H1 (cell line): ENCODE results near the gene GID8. TPM values are rescaled to one million over a fixed set of nuclear protein-coding genes. Genes with fewer than 3 reads are reported as not detected.

ENCODE experiments used
- CTCF ChIA-PET: fragments of 300-600 bp; sonication (Branson Sonifier 250); formaldehyde crosslinking; loops from one replicate; lab custom pipeline; 2021; ENCODE audit not compliant: partially characterized antibody; lab: Charles Lee
- POLR2A ChIA-PET: fragments of 300-600 bp; sonication (Branson Sonifier 250); formaldehyde crosslinking; loops from one replicate; lab custom pipeline; 2021; ENCODE audit warnings: inconsistent platforms; ENCODE audit not compliant: partially characterized antibody; lab: Charles Lee
- DNase-seq, 2 experiments: peaks; one replicate each; pipeline versions ENCODE4 v3.0.0 to v3.0.0-alpha.2; 2010 to 2022; ENCODE audit warnings: low spot score in 2 of 2, low read depth in 1 of 2, mixed read lengths in 1 of 2
- FAIRE-seq: peaks from 2 replicates; lab custom pipeline; 2011; peaks lifted over from hg19 to GRCh38; lab: Jason Lieb, UNC
- H2AFZ ChIP-seq: 2 replicates; pipeline ENCODE4 v1.8.1; 2012; ENCODE audit warnings: low read length, inconsistent platforms
- H2AK5ac ChIP-seq: 2 replicates; pipeline ENCODE4 v1.6.1; 2013; ENCODE audit warnings: low read depth, low read length
- H2BK120ac ChIP-seq: replicated peaks from 2 replicates; pipeline ENCODE3; 2013; ENCODE audit warnings: low read depth, low read length, inconsistent platforms
- H2BK12ac ChIP-seq: 2 replicates; pipeline ENCODE4 v1.6.1; 2013; ENCODE audit warnings: low read depth, low read length
- H2BK15ac ChIP-seq: 2 replicates; pipeline ENCODE4 v1.6.1; 2013; ENCODE audit warnings: low read length
- H2BK20ac ChIP-seq: 2 replicates; pipeline ENCODE4 v1.6.1; 2013; ENCODE audit warnings: low read length
- H2BK5ac ChIP-seq: 2 replicates; pipeline ENCODE4 v1.6.1; 2013; ENCODE audit warnings: low read depth, low read length
- H3K14ac ChIP-seq: 2 replicates; pipeline ENCODE4 v1.6.1; 2013; ENCODE audit warnings: inconsistent platforms; ENCODE audit not compliant: insufficient read length
- H3K18ac ChIP-seq: 2 replicates; pipeline ENCODE4 v1.6.1; 2013; ENCODE audit warnings: low read length; ENCODE audit errors: extremely low read depth
- H3K23ac ChIP-seq: 2 replicates; pipeline ENCODE4 v1.6.1; 2013; ENCODE audit warnings: inconsistent platforms; ENCODE audit not compliant: insufficient read length
- H3K23me2 ChIP-seq: 2 replicates; pipeline ENCODE4 v1.6.1; 2013; ENCODE audit warnings: low read depth, low read length
- H3K27ac ChIP-seq: 2 replicates; pipeline ENCODE4 v1.6.1; 2011; ENCODE audit warnings: low read depth, low read length, inconsistent platforms
- H3K27me3 ChIP-seq, 4 experiments: replicated peaks in 1 of 4; 1 replicate in 1 of 4; 2 replicates in 3 of 4; pipeline versions ENCODE4 v1.6.1 to v1.8.1; 2011 to 2013; ENCODE audit warnings: low read length in 3 of 4, mild to moderate bottlenecking in 3 of 4, inconsistent platforms in 2 of 4, mixed read lengths in 2 of 4, moderate library complexity in 1 of 4; ENCODE audit not compliant: control insufficient read depth in 3 of 4, insufficient read depth in 3 of 4; ENCODE audit errors: extremely low read depth in 1 of 4
- H3K36me3 ChIP-seq, 4 experiments: 2 replicates each; pipeline versions ENCODE4 v1.6.1 to v1.8.1; 2011 to 2013; ENCODE audit warnings: mild to moderate bottlenecking in 4 of 4, low read length in 3 of 4, moderate library complexity in 2 of 4, control low read depth in 1 of 4, inconsistent platforms in 1 of 4; ENCODE audit not compliant: insufficient read depth in 4 of 4, control insufficient read depth in 2 of 4
- H3K4ac ChIP-seq: replicated peaks from 2 replicates; pipeline ENCODE3; 2013; ENCODE audit warnings: low read length, low read depth, mixed read lengths, inconsistent platforms; ENCODE audit not compliant: insufficient read length
- H3K4me1 ChIP-seq, 4 experiments: replicated peaks in 1 of 4; 1 replicate in 1 of 4; 2 replicates in 3 of 4; pipeline versions ENCODE4 v1.6.1 to v1.8.1; 2011 to 2013; ENCODE audit warnings: low read length in 3 of 4, inconsistent platforms in 2 of 4, mixed read lengths in 1 of 4; ENCODE audit not compliant: insufficient read depth in 4 of 4, control insufficient read depth in 3 of 4
- H3K4me2 ChIP-seq, 2 experiments: 2 replicates each; pipeline versions ENCODE4 v1.6.1 to v1.8.1; 2011 to 2013; ENCODE audit warnings: low read depth in 2 of 2, low read length in 2 of 2, control low read depth in 1 of 2, inconsistent platforms in 1 of 2, mild to moderate bottlenecking in 1 of 2; ENCODE audit not compliant: insufficient read depth in 1 of 2
- H3K4me3 ChIP-seq, 4 experiments: fragments of 200-600, 300-600 bp in 1 of 4; sonication (generic), shearing (Covaris generic), sonication (Bioruptor Twin) in 1 of 4; 2 replicates each; pipeline versions ENCODE4 v1.5.1 to v1.8.1; 2011 to 2016; ENCODE audit warnings: low read length in 4 of 4, low read depth in 3 of 4, control low read depth in 2 of 4, inconsistent platforms in 2 of 4, mild to moderate bottlenecking in 2 of 4, mixed read lengths in 1 of 4, moderate library complexity in 1 of 4; ENCODE audit not compliant: insufficient read depth in 2 of 4; ENCODE audit errors: extremely low read depth in 1 of 4
- H3K56ac ChIP-seq: replicated peaks from 2 replicates; pipeline ENCODE3; 2013; ENCODE audit warnings: low read depth, mild to moderate bottlenecking, mixed read lengths, low read length, inconsistent platforms; ENCODE audit not compliant: insufficient read length
- H3K79me1 ChIP-seq: 2 replicates; pipeline ENCODE4 v1.6.1; 2013; ENCODE audit warnings: low read depth, low read length, control low read depth
- H3K79me2 ChIP-seq, 2 experiments: 2 replicates each; pipeline versions ENCODE4 v1.6.1 to v1.8.1; 2012 to 2013; ENCODE audit warnings: low read length in 2 of 2, mild to moderate bottlenecking in 2 of 2, inconsistent platforms in 1 of 2; ENCODE audit not compliant: insufficient read depth in 2 of 2, control insufficient read depth in 1 of 2
- H3K9ac ChIP-seq, 4 experiments: replicated peaks in 1 of 4; 1 replicate in 1 of 4; 2 replicates in 3 of 4; pipeline versions ENCODE4 v1.6.1 to v1.8.1; 2011 to 2013; ENCODE audit warnings: low read depth in 3 of 4, low read length in 3 of 4, control low read depth in 2 of 4, mild to moderate bottlenecking in 2 of 4, moderate library complexity in 2 of 4, inconsistent platforms in 1 of 4; ENCODE audit errors: extremely low read depth in 1 of 4
- H3K9me3 ChIP-seq, 2 experiments: 2 replicates each; pipeline versions ENCODE4 v1.6.1 to v1.8.1; 2012 to 2013; ENCODE audit warnings: mild to moderate bottlenecking in 2 of 2, moderate library complexity in 2 of 2, control low read depth in 1 of 2, inconsistent platforms in 1 of 2, low read depth in 1 of 2, low read length in 1 of 2, mixed read lengths in 1 of 2; ENCODE audit not compliant: insufficient read depth in 2 of 2
- H4K20me1 ChIP-seq, 2 experiments: replicated peaks in 1 of 2; 2 replicates each; pipeline versions ENCODE3 to v1.8.1; 2011 to 2013; ENCODE audit warnings: inconsistent platforms in 2 of 2, low read length in 2 of 2, mild to moderate bottlenecking in 1 of 2; ENCODE audit not compliant: insufficient read depth in 2 of 2, control insufficient read depth in 1 of 2
- H4K5ac ChIP-seq: 2 replicates; pipeline ENCODE4 v1.6.1; 2013; ENCODE audit warnings: low read length, low read depth, mixed read lengths, inconsistent platforms; ENCODE audit not compliant: insufficient read length
- H4K8ac ChIP-seq: 2 replicates; pipeline ENCODE4 v1.8.0; 2013; ENCODE audit warnings: mild to moderate bottlenecking, moderate library complexity, low read length, inconsistent platforms; ENCODE audit not compliant: insufficient read depth; ENCODE audit errors: extremely low read depth
- H4K91ac ChIP-seq: replicated peaks from 2 replicates; pipeline ENCODE3; 2013; ENCODE audit warnings: low read length, mixed read lengths, inconsistent platforms; ENCODE audit not compliant: insufficient read length
- BCL11A ChIP-seq, 2 experiments: IDR thresholded peaks; one replicate each; pipeline ENCODE4 v1.6.1; 2011; ENCODE audit warnings: low read depth in 2 of 2, low read length in 2 of 2, mild to moderate bottlenecking in 2 of 2
- CTCF ChIP-seq, 3 experiments: IDR thresholded peaks; 1 replicate in 2 of 3; 2 replicates in 1 of 3; pipeline versions ENCODE4 v1.5.1 to v1.6.1; 2011; ENCODE audit warnings: low read length in 3 of 3, mild to moderate bottlenecking in 3 of 3, inconsistent platforms in 2 of 3, low read depth in 1 of 3, moderate library complexity in 1 of 3; ENCODE audit not compliant: insufficient read depth in 1 of 3; ENCODE audit errors: control extremely low read depth in 1 of 3
- KDM5A ChIP-seq: fragments of 200-600 bp; IDR thresholded peaks from 2 replicates; pipeline ENCODE4 v1.7.1; 2012; ENCODE audit warnings: mild to moderate bottlenecking, low read length, inconsistent platforms, mixed read lengths
- MAX ChIP-seq: IDR thresholded peaks from 2 replicates; pipeline ENCODE4 v1.6.1; 2012; ENCODE audit warnings: inconsistent platforms
- POLR2AphosphoS5 ChIP-seq: IDR thresholded peaks from 2 replicates; pipeline ENCODE4 v1.6.1; 2011; ENCODE audit warnings: low read depth, low read length
- POU5F1 ChIP-seq: IDR thresholded peaks from 2 replicates; pipeline ENCODE4 v1.6.1; 2011; ENCODE audit warnings: low read depth, mild to moderate bottlenecking, low read length, moderate library complexity
- RAD21 ChIP-seq, 2 experiments: IDR thresholded peaks in 1 of 2; conservative IDR thresholded peaks in 1 of 2; 2 replicates each; pipeline ENCODE4 v1.6.1; 2011; ENCODE audit warnings: low read depth in 2 of 2, low read length in 2 of 2, improper control_type of control experiment in 1 of 2, inconsistent platforms in 1 of 2, mild to moderate bottlenecking in 1 of 2, moderate library complexity in 1 of 2
- RNF2 ChIP-seq: fragments of 200-900, 300-1000 bp; sonication (generic); IDR thresholded peaks from 2 replicates; pipeline ENCODE4 v1.7.1; 2016; ENCODE audit warnings: borderline replicate concordance, low read depth, mild to moderate bottlenecking, antibody characterized with exemption, low read length; ENCODE audit not compliant: poor library complexity, severe bottlenecking; ENCODE audit errors: missing control alignments
- TEAD4 ChIP-seq: IDR thresholded peaks from 2 replicates; pipeline ENCODE4 v1.6.1; 2012; ENCODE audit warnings: low read depth, low read length, inconsistent platforms, mixed read lengths
- WGBS, 2 experiments: shearing (Covaris generic) in 1 of 2; methylation state at CpG; one replicate each; pipeline versions ENCODE4 v1.1.6 to v1.1.7; 2013 to 2015; ENCODE audit warnings: low lambda C conversion rate in 2 of 2, mixed read lengths in 2 of 2, inconsistent platforms in 1 of 2, low coverage in 1 of 2, missing lambda C conversion rate in 1 of 2; ENCODE audit not compliant: insufficient replicate concordance in 2 of 2, insufficient coverage in 1 of 2, insufficient read length in 1 of 2; ENCODE audit errors: extremely low coverage in 1 of 2, missing lambda C conversion rate in 1 of 2; 5-methylcytosine and 5-hydroxymethylcytosine counted together
- polyA plus RNA-seq, 7 experiments: library from polyadenylated mRNA; depleted of rRNA in 3 of 7; stranded (reverse) in 5 of 7; unstranded in 2 of 7; fragments of >200 nt in 5 of 7; fragments of 200-250 nt in 2 of 7; gene quantifications; 1 replicate in 5 of 7; 2 replicates in 1 of 7; 4 replicates in 1 of 7; pipeline versions ENCODE4 v1.2.1 to v1.2.3, GENCODE V29; 2011 to 2013; ENCODE audit warnings: missing spikeins in 2 of 7, mixed read lengths in 2 of 7
- total RNA-seq: library from RNA; stranded (reverse); fragmentation: NEBNext Ultra II Directional; extraction: Animal tissue kit (Norgen Biotek cat#: 25700); gene quantifications from 2 replicates; pipeline ENCODE4 v1.2.1, GENCODE V29; 2021

Gene GID8
- total and polyA plus RNA-seq, 2 of the 8 experiments (the other 6 are each of a cell fraction or from before 2014, with no cell fraction given), result 39.7 to 72.9 TPM

- no peak for FAIRE-seq
- peaks cover 53 to 60% of the 10 kb centered on the region in 2 experiments for H4K20me1 ChIP-seq
- CTCF ChIA-PET, result interaction anchor here (0.5 to 6.0 kb wide), 16 partner anchors 8 to 94 kb away, joined by 3 to 58 read pairs (median 4); partner anchors contain the start of gene GID8
- TF ChIP-seq MAX (no peak), TEAD4 (no peak), POU5F1 (no peak), CTCF (IDR thresholded peaks at IDR 0.05; ENCODE audit: control extremely low read depth in 1 of 3, insufficient read depth in 1 of 3, low read depth in 1 of 3, low read length in 3 of 3) (no peak), RAD21 (IDR thresholded peaks at IDR 0.05 in 1 of 2, conservative IDR thresholded peaks at IDR 0.05 in 1 of 2; ENCODE audit: low read depth in 2 of 2, low read length in 2 of 2) (no peak), KDM5A (no peak), POLR2AphosphoS5 (no peak), RNF2 (no peak), BCL11A (IDR thresholded peaks at IDR 0.05; ENCODE audit: low read depth in 2 of 2, low read length in 2 of 2) (no peak)
Measured at GRCh38 chr20:62920039-62920645, 17.8 kb upstream of the GID8 start.

More at GRCh38 chr20:62920039-62920645, 17.8 kb upstream of the GID8 start:
- H4K8ac ChIP-seq, result no peak overlapping the region
- POLR2A ChIA-PET, result interaction anchor here (0.8 to 20.3 kb wide), 8 partner anchors 8 to 35 kb away, joined by 3 to 363 read pairs (median 5); partner anchors contain the start of gene GID8
- peaks cover 77 to 100% of the 10 kb centered on the region in 2 experiments for H3K79me2 ChIP-seq
- no peaks in the 10 kb centered on the region for H3K27me3 ChIP-seq
- no peak for DNase-seq
- no peak overlapping the region for H3K23ac ChIP-seq
- peak overlapping the region in 1 of 2 experiments; percentile 46; a peak in 2 of 4 replicates for H3K4me2 ChIP-seq
- no peaks in the 10 kb centered on the region for H3K36me3 ChIP-seq
- no peak overlapping the region for H3K56ac ChIP-seq
- H2BK15ac ChIP-seq, result no peak overlapping the region
- no peak overlapping the region for H2AFZ ChIP-seq
- no peak overlapping the region for H3K4ac ChIP-seq
- no peak overlapping the region for H2BK5ac ChIP-seq
- H3K27ac ChIP-seq, result no peak overlapping the region
- H2AK5ac ChIP-seq, result no peak overlapping the region
- H3K4me1 ChIP-seq, result peaks cover 12 to 50% (median 41%) of the 10 kb centered on the region in 4 experiments; a peak in 6 of 7 replicates
- H3K79me1 ChIP-seq, result peaks cover 3% of the 10 kb centered on the region; the same call in 1 of the 2 replicates
- H4K5ac ChIP-seq, result no peak overlapping the region
- no peak overlapping the region for H3K14ac ChIP-seq
- H2BK12ac ChIP-seq, result no peak overlapping the region
- no peak overlapping the region for H2BK120ac ChIP-seq
- no peak overlapping the region for H4K91ac ChIP-seq
- 83% methylated on average over 10 of the region's 10 CpGs; no CpG with 5 or more reads in 1 of the 2 experiments for WGBS, 2 experiments
- H3K9ac ChIP-seq, result no peak overlapping the region
- H3K23me2 ChIP-seq, result peaks cover 8% of the 10 kb centered on the region
- no peak overlapping the region for H2BK20ac ChIP-seq
- no peak overlapping the region for H3K18ac ChIP-seq
- H3K9me3 ChIP-seq, result no peaks in the 10 kb centered on the region
- no peak overlapping the region; a peak in 1 of 8 replicates for H3K4me3 ChIP-seq
